HFFc6 (cell line): ENCODE results near the gene CDH13. TPM values are rescaled to one million over a fixed set of nuclear protein-coding genes. Genes with fewer than 3 reads are reported as not detected.

Source experiments
- DNase-seq: peaks from one replicate; pipeline ENCODE4 v3.0.0-alpha.2; 2018
- H3K27ac Mint-ChIP-seq: 2 replicates; pipeline ENCODE4 v1.8.0; 2020; ENCODE audit warnings: mild to moderate bottlenecking, mixed read lengths
- H3K27me3 Mint-ChIP-seq: 2 replicates; pipeline ENCODE4 v1.8.0; 2021; ENCODE audit warnings: mild to moderate bottlenecking, moderate library complexity, mixed read lengths; ENCODE audit not compliant: insufficient read depth
- H3K36me3 Mint-ChIP-seq: 2 replicates; pipeline ENCODE4 v1.8.0; 2021; ENCODE audit warnings: low read depth, mixed read lengths
- H3K4me1 Mint-ChIP-seq: 2 replicates; pipeline ENCODE4 v1.8.0; 2020; ENCODE audit warnings: low read depth, mixed read lengths
- H3K4me3 Mint-ChIP-seq: 2 replicates; pipeline ENCODE4 v1.8.0; 2020; ENCODE audit warnings: mild to moderate bottlenecking, moderate library complexity, mixed read lengths
- H3K9me3 Mint-ChIP-seq: 2 replicates; pipeline ENCODE4 v1.8.0; 2020; ENCODE audit warnings: mild to moderate bottlenecking, mixed read lengths
- CTCF ChIP-seq: fragments of 200-600 bp; sonication (generic); IDR thresholded peaks from 2 replicates; pipeline ENCODE4 v1.5.0; 2021; ENCODE audit warnings: antibody characterized with exemption, mild to moderate bottlenecking
- total RNA-seq, 6 experiments: library from RNA; stranded (reverse); fragmentation: NEBNext Ultra II Directional; extraction: Animal tissue kit (Norgen Biotek cat#: 25700); gene quantifications; 2 replicates in 1 of 6; 3 replicates in 5 of 6; pipeline ENCODE4 v1.2.3, GENCODE V29; 2021

CDH13 gene
- total RNA-seq, 6 experiments from 2014 or later, result 3.6 to 14.7 (median 4.7) TPM

DNA sequence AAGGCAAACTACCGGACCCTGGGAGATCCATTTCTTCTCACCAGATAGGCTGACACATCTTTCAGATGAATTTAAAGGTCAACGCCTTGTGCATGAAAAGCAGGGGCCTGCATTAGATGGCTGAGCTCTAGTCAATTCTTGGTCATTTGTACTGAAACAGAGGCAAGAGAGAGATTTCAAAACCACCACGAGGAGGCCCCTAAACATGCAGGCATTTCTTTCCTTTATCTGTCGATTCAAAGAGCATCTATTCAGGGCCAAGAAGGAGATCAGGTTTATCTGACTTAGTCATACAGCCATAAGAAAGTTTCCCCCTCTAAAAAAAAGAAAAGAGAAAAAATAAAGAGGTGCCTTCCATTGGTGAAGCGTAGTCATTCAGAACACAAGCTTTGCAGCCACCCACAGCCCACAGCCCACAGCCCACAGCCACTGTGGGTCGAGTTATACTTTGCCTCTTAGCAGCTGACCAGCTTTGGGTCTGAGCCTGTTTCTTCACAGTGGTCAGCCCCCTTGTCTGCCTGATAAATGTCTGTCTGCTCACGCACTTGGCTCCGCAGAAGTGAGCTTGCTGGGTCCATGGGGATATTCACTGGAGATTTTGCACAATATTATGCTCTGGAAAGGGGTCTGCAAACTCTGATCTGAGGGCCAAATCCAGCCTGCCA lies 207.5 kb downstream of the CDH13 start:
- DNase-seq, result no peak
- no peak overlapping the region for H3K27ac Mint-ChIP-seq
- H3K9me3 Mint-ChIP-seq, result no peaks in the 10 kb centered on the region; the same call in 1 of the 2 replicates
- no peaks in the 10 kb centered on the region; the same call in 1 of the 2 replicates for H3K4me1 Mint-ChIP-seq
- no peak for TF ChIP-seq CTCF
- H3K27me3 Mint-ChIP-seq, result no peaks in the 10 kb centered on the region
- H3K36me3 Mint-ChIP-seq, result no peaks in the 10 kb centered on the region; the same call in 1 of the 2 replicates
- no peak overlapping the region for H3K4me3 Mint-ChIP-seq

GRCh38 chr16:82835487-82836155 lies 208.9 kb downstream of the CDH13 start:
- Mint-ChIP-seq H3K4me3 (no peak overlapping the region), H3K4me1 (no peaks in the 10 kb centered on the region; the same call in 1 of the 2 replicates), H3K27ac (no peak overlapping the region), H3K9me3 (no peaks in the 10 kb centered on the region; the same call in 1 of the 2 replicates), H3K27me3 (no peaks in the 10 kb centered on the region), H3K36me3 (no peaks in the 10 kb centered on the region; the same call in 1 of the 2 replicates)
- TF ChIP-seq CTCF, result no peak
- no peak for DNase-seq

GRCh38 chr16:82841108-82841507 lies 214.3 kb downstream of the CDH13 start:
- TF ChIP-seq CTCF, result no peak
- DNase-seq, result no peak
- no peaks in the 10 kb centered on the region; the same call in 1 of the 2 replicates for H3K36me3 Mint-ChIP-seq
- no peak overlapping the region for H3K4me3 Mint-ChIP-seq
- H3K27me3 Mint-ChIP-seq, result no peaks in the 10 kb centered on the region; the same call in 1 of the 2 replicates
- no peak overlapping the region for H3K27ac Mint-ChIP-seq
- peaks cover 12% of the 10 kb centered on the region for H3K9me3 Mint-ChIP-seq
- H3K4me1 Mint-ChIP-seq, result no peaks in the 10 kb centered on the region

DNA sequence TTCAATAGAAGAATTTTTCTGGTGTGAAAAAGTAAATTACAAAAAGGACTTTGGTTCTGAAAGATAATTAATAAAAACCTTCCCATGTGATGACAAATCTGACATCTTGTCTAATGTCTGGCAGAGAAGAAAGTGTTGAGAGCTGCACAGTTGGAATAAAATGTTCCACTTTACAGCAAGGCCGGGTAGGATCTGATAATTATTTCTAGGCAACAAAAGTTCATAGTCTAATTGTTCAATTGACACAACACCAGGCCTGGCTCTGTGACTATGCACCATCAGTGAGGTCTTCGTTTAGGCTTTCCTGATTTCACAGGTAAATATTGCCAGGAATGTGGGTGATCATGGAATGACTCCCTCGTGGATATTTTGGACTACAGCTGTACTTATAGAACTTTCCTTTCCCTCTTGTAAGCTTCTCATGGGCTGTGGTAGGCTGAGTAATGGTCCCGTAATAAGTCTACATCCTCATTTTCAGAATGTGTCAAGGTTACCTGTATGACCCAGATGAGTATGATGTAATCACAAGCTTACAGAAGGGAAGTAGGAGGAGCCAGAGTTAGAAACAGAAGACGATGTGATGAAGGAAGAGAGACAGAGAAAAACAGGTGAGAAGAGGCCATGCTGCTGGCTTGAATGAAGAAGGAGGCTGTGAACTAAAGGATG lies 217.0 kb downstream of the CDH13 start:
- Mint-ChIP-seq H3K4me3 (no peak overlapping the region), H3K27ac (no peak overlapping the region), H3K9me3 (peaks cover 12% of the 10 kb centered on the region), H3K36me3 (no peaks in the 10 kb centered on the region; the same call in 1 of the 2 replicates), H3K27me3 (no peaks in the 10 kb centered on the region; the same call in 1 of the 2 replicates), H3K4me1 (no peaks in the 10 kb centered on the region)
- no peak for TF ChIP-seq CTCF
- DNase-seq, result no peak

DNA sequence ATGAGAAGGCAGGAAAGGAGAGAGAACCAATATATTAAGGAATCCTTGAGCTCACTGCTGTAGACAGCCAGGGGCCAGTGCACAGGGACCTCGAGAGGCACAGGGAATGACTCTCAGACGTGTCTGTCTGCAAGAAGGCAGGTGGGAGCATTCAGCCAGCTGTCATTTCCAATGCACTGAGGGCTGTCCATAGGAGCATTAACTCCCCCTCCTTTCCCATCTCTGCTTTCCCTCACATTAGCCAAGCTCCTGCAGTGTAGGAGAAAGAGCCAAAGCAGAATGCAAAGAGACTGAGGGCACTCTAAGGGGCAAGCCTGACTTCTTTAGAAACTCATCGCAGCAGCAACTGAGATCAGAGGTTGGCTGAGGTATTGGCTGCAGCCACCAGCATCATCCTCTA lies 218.3 kb downstream of the CDH13 start:
- TF ChIP-seq CTCF, result no peak
- no peak for DNase-seq
- Mint-ChIP-seq H3K27me3 (no peaks in the 10 kb centered on the region; the same call in 1 of the 2 replicates), H3K27ac (no peak overlapping the region), H3K9me3 (peaks cover 14% of the 10 kb centered on the region), H3K36me3 (no peaks in the 10 kb centered on the region; the same call in 1 of the 2 replicates), H3K4me3 (no peak overlapping the region), H3K4me1 (no peaks in the 10 kb centered on the region)
